HG03575 (cell line): Measurements from ENCODE around the gene S1PR2.
"Not testable (repeated sequence)": the region's sequence is repeated elsewhere in the genome, so short reads cannot be mapped to it uniquely, and the experiment has no call there.

Source experiments
- ATAC-seq: cut with Tn5 transposase; IDR thresholded peaks from one replicate; pipeline ENCODE4 v1.9.1; 2021; ENCODE audit not compliant: unreplicated experiment, insufficient number of reproducible peaks, low FRiP score; ENCODE audit errors: extremely low read depth

Gene S1PR2

GRCh38 chr19:10256970-10257615, 26.0 kb upstream of the S1PR2 start:
- ATAC-seq, result no peak

DNA sequence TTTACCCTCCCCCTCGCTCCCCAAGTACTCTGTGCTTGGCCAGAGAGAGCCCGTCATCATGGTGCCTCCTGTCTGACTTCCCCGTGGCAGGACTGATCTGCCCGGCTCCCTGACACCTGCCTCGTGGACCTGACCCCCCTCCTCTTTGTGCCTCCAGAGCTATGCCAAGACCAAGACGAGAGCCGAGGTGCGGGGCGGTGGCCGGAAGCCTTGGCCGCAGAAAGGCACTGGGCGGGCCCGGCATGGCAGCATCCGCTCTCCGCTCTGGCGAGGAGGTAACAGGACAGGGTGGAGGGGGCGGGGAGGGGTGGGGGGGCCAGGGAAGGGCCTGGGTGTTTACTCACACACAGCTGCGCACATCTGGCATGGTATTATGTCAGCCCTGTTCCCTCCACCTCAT, 25.4 kb upstream of the S1PR2 start:
- no peak for ATAC-seq

DNA sequence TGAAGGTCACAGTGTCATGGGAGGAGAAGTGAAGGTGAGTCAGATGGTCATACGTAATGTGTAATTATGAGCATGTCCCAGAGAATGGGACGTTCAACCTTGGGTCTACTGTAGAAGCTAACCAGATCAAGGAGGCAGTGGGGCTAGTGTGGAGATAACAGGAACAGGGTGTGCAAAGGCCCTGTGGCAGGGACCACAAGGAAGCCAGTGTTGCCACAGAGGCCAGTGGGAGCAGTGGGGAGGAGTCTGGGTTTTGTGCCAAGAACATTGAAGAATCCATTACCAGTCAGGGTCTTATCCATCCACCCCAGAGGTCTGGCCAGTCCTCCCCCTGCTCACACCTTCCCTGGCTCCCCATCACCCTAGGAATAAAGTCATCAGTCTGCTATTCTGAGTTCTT, 24.2 kb upstream of the S1PR2 start:
- no peak for ATAC-seq

- ATAC-seq, result no peak
Measured at GRCh38 chr19:10254244-10254643, 23.1 kb upstream of the S1PR2 start.

DNA sequence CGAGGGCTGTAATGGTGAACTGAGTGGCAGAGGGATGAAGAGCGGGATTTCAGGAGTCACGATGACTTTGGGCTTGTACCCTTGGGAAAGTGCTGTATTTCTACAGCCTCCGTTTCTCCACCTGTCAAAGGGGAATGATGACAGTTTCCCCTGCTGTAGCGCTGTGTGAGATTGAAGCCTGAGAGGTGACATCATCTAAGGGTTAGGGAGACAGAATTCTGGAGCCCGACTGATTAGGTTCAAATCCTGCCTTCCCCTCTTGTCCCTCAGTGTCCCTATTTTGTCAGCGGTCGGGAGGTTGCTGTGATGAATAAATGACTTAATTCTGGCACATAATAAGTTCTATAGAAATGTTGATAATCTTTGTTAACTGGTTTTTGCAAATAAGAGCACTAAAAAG, 21.6 kb upstream of the S1PR2 start:
- ATAC-seq, result no peak

- peak; percentile 69 for ATAC-seq
Measured at GRCh38 chr19:10251792-10252694, 20.9 kb upstream of the S1PR2 start, which contains the start of gene MRPL4. Gene MRPL4 (plus strand): TSS chr19:10252214. CDS start chr19:10252254, 40 bp downstream.

- ATAC-seq, result no peak
Measured at GRCh38 chr19:10246511-10246910, 15.4 kb upstream of the S1PR2 start.

- no peak for ATAC-seq
Measured at GRCh38 chr19:10245189-10245939, 14.2 kb upstream of the S1PR2 start.

DNA sequence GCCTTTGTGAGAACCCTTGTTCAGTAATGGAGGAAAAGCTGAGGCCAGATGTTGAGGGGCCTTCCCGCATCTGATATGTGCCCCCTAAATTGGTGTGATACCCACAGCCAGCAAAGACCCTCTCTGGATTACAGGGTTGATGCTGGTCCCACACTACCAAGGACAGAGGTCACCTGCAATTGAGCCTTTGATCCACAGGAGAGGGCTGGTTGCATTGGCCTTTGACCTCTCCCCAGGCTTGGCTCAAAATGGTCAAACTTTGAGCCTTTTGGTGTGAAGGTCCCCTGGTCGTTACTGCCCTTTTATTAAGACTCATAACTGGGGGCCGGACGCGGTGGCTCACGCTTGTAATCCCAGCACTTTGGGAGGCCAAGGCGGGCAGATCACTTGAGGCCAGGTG, 12.5 kb upstream of the S1PR2 start:
- no peak for ATAC-seq

GRCh38 chr19:10241826-10242449, 10.8 kb upstream of the S1PR2 start:
- ATAC-seq, result not testable (repeated sequence)

DNA sequence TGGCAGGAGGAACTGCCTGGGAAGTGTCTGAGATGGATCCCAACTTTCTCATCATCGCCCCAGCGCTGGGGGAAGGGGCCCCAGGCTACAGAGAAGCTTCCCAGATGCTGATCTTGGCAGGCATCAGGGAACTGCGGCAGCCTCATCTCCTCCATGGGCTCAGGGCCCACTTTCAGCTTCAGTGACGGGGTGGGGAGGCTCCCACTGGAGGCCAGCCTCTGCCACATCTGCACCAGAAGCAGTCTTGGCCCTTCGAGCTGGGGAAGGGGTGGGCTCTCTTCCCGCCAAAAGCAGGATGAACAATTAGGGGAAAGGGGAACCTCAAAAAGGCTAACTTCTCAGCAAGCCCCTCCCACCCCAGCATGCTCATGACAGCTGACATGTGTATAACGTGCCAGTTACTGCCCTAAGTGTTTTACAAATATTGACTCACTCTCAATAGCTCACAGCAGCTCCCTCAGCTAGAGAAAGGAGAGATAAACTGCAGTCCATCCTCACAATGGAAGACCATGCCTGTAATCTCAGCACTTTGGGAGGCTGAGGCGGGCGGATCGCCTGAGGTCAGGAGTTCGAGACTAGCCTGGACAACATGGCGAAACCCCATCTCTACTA, 7.1 kb upstream of the S1PR2 start:
- no peak for ATAC-seq

- ATAC-seq, result no peak
Measured at GRCh38 chr19:10237702-10238101, 6.6 kb upstream of the S1PR2 start.

DNA sequence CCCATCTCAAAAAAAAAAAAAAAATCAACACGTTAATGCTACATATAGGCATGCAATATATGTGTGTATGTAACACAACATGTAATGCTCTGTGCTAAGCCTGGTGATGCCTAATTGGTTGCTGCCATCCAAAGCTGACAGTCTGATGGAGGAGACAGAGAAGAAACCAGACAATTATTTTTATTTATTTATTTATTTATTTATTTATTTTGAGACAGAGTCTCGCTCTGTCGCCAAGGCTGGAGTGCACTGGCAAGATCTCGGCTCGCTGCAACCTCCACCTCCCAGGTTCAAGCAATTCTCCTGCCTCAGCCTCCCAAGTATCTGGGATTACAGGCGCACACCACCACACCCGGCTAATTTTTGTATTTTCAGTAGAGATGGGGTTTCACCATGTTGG, 4.3 kb upstream of the S1PR2 start:
- not testable (repeated sequence) for ATAC-seq

DNA sequence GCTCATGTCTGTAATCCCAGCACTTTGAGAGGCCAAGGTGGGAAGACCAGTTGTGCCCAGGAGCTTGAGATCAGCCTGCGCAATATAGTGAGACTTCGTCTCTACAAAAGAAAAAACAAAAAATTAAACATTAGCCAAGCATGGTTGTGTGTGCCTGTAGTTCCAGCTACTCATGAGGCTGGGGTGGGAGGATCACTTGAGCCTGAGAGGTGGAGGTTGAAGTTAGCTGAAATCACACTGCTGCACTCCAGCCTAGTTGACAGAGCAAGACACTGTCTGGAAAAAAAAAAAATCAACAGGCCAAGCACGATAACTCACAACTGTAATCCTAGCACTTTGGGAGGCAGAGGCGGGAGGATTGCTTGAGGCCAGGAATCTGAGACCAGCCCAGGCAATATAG, 3.9 kb upstream of the S1PR2 start:
- ATAC-seq, result no peak

- no peak for ATAC-seq
Measured at GRCh38 chr19:10233946-10234345, 2.8 kb upstream of the S1PR2 start.

GRCh38 chr19:10231612-10232228, 589 bp upstream of the S1PR2 start:
- ATAC-seq, result no peak

- no peak for ATAC-seq
Measured at GRCh38 chr19:10230173-10230860, 814 bp downstream of the S1PR2 start.

- no peak for ATAC-seq
Measured at GRCh38 chr19:10228920-10229319, 2.2 kb downstream of the S1PR2 start.
